HL-60/S4 (cell line): ENCODE results near the gene KIF11.

Source experiments
- in situ Hi-C: fragments of 300-500 bp; cut with MboI; formaldehyde crosslinking; loops from 2 replicates; pipeline ENCODE4 v1.14.3; 2022; ENCODE audit warnings: low sequenced_read_pairs

KIF11 gene

DNA sequence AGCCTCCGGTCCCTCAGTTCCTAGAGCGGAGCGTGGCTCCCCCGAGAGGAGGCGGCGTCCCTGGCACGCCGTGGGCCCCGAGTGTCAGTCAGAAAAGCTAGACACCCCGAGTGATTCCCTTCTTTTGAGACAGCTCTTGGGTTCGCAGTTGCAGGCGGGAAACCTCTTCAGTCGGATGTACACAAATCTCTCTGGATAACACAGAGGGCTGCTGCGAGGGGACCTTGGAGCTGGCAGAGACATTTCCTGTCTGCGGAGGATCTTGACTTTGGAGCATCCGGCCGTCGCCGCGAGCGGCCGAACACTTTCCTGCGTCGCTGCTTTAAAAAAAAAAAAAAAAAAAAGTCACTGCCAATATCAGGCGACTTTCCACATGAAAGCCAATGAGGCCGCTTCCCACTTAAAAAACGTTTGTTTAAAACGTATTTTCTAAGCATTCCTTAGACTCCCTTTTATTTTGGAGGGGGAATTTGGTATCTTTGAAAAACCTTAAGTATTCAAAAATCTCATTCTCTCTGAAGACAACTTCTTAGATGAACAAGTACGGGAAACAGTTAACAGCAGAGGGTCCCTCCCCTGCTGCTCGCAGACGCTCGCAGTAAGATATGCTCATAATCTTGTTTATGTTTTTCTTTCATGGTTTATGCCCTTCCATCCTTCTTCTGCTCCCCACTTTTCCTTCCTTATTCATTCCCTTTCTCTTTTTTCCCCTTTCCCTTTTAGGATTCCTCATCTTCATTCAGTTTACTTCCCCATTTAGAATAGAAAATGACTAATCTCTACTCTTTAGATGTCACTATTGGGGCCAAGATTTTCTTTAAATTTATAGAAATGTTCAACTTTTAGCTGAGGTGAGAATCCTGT lies 106.8 kb downstream of the KIF11 start:
- in situ Hi-C loops = no loop called here

GRCh38 chr10:92702301-92702916 lies 109.5 kb downstream of the KIF11 start:
- in situ Hi-C loops = no loop called here
